ENCODE results near the gene CC2D1B.

The CC2D1B gene

GRCh38 chr1:52359676-52360594 is 6.1 kb downstream of the CC2D1B start:
- no peak for DNase-seq (ENCODE audit: low spot score)

GRCh38 chr1:52358851-52359497 is 7.0 kb downstream of the CC2D1B start:
- no peak for DNase-seq (ENCODE audit: low spot score)

GRCh38 chr1:52357397-52357796 is 8.6 kb downstream of the CC2D1B start:
- no peak for DNase-seq (ENCODE audit: low spot score)

GRCh38 chr1:52356818-52357355 is 9.1 kb downstream of the CC2D1B start:
- no peak for DNase-seq (ENCODE audit: low spot score)

- DNase-seq (ENCODE audit: low spot score) = no peak
Measured at GRCh38 chr1:52355847-52356505, 10.0 kb downstream of the CC2D1B start.

GRCh38 chr1:52355436-52355835 is 10.6 kb downstream of the CC2D1B start:
- no peak for DNase-seq (ENCODE audit: low spot score)

GRCh38 chr1:52352690-52353089 is 13.3 kb downstream of the CC2D1B start:
- DNase-seq (ENCODE audit: low spot score) = no peak

GRCh38 chr1:52348704-52349300 is 17.2 kb downstream of the CC2D1B start:
- DNase-seq (ENCODE audit: low spot score) = peak; percentile 27

GRCh38 chr1:52346653-52347052 is 19.4 kb downstream of the CC2D1B start:
- no peak for DNase-seq (ENCODE audit: low spot score)

GRCh38 chr1:52345252-52345651 is 20.8 kb downstream of the CC2D1B start:
- DNase-seq (ENCODE audit: low spot score) = no peak

- DNase-seq (ENCODE audit: low spot score) = no peak
Measured at GRCh38 chr1:52343979-52344378, 22.0 kb downstream of the CC2D1B start.

GRCh38 chr1:52341655-52342260 is 24.2 kb downstream of the CC2D1B start:
- no peak for DNase-seq (ENCODE audit: low spot score)

- DNase-seq (ENCODE audit: low spot score) = no peak
Measured at GRCh38 chr1:52337439-52337838, 28.6 kb downstream of the CC2D1B start.

- no peak for DNase-seq (ENCODE audit: low spot score)
Measured at GRCh38 chr1:52334906-52335528, 31.0 kb downstream of the CC2D1B start.

- DNase-seq (ENCODE audit: low spot score) = no peak
Measured at GRCh38 chr1:52332411-52332810, 33.6 kb downstream of the CC2D1B start.

- DNase-seq (ENCODE audit: low spot score) = no peak
Measured at GRCh38 chr1:52328615-52329014, 37.4 kb downstream of the CC2D1B start.

- DNase-seq (ENCODE audit: low spot score) = no peak
Measured at GRCh38 chr1:52325786-52326185, 40.2 kb downstream of the CC2D1B start.

- no peak for DNase-seq (ENCODE audit: low spot score)
Measured at GRCh38 chr1:52323731-52324130, 42.3 kb downstream of the CC2D1B start.

GRCh38 chr1:52321061-52321460 is 44.9 kb downstream of the CC2D1B start:
- no peak for DNase-seq (ENCODE audit: low spot score)

GRCh38 chr1:52306227-52307006 is 59.6 kb downstream of the CC2D1B start:
- no peak for DNase-seq (ENCODE audit: low spot score)

All from HuH-7.5 (cell line).